Osteocyte (in vitro differentiated cells): ENCODE measurements around the gene HSPA2. TPM values are rescaled to one million over a fixed set of nuclear protein-coding genes. Genes with fewer than 3 reads are reported as not detected.
"Not testable (repeated sequence)": the region's sequence is repeated elsewhere in the genome, so short reads cannot be mapped to it uniquely, and the experiment has no call there.

ENCODE experiments used
- DNase-seq: peaks from one replicate; pipeline ENCODE4 v3.0.0; 2021; ENCODE audit warnings: mixed read lengths; ENCODE audit not compliant: unreplicated experiment; ENCODE audit errors: extremely low spot score
- H3K27ac Mint-ChIP-seq: one replicate; pipeline ENCODE4 v1.8.0; 2021; ENCODE audit warnings: mild to moderate bottlenecking, mixed read lengths; ENCODE audit not compliant: unreplicated experiment
- H3K27me3 Mint-ChIP-seq: one replicate; pipeline ENCODE4 v1.8.0; 2021; ENCODE audit warnings: mixed read lengths; ENCODE audit not compliant: unreplicated experiment
- H3K36me3 Mint-ChIP-seq: one replicate; pipeline ENCODE4 v1.8.0; 2021; ENCODE audit warnings: mixed read lengths; ENCODE audit not compliant: unreplicated experiment
- H3K4me1 Mint-ChIP-seq: one replicate; pipeline ENCODE4 v1.8.0; 2021; ENCODE audit warnings: mixed read lengths; ENCODE audit not compliant: unreplicated experiment
- H3K4me3 Mint-ChIP-seq: one replicate; pipeline ENCODE4 v1.8.0; 2021; ENCODE audit warnings: mild to moderate bottlenecking, moderate library complexity, mixed read lengths; ENCODE audit not compliant: unreplicated experiment
- H3K9me3 Mint-ChIP-seq: one replicate; pipeline ENCODE4 v1.8.0; 2021; ENCODE audit warnings: mixed read lengths; ENCODE audit not compliant: unreplicated experiment
- total RNA-seq: library from RNA; stranded (reverse); gene quantifications from 2 replicates; pipeline ENCODE4 v1.2.1, GENCODE V29; 2021
- TF ChIP-seq, protein P1 (sequence below): fragments of 200-600 bp; sonication (generic); IDR thresholded peaks from 2 replicates; pipeline ENCODE4 v1.5.0; 2021; ENCODE audit warnings: antibody characterized with exemption, mild to moderate bottlenecking, moderate library complexity

HSPA2 gene
- total RNA-seq, 1 donor from 2014 or later, result 2.1 TPM

DNA sequence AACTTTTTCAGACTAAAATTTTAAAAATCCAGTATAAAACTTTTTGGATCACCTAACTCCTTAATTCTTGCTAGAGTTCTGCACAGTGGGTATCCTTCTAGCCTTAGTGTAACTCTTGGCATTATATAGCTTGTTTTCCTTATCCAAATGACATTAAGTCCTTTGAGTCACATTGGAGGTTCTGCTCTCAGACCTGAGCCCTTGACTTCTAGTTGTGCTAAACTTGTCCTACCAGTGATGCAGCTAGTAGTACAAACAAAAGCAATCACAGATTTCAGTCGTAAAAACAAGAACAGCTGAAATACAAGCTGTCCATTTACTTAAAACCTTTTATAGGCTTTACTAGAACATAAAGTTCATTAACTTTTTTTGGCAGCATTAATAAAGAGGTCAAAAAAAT lies 25.5 kb upstream of the HSPA2 start:
- TF ChIP-seq, protein P1, sequence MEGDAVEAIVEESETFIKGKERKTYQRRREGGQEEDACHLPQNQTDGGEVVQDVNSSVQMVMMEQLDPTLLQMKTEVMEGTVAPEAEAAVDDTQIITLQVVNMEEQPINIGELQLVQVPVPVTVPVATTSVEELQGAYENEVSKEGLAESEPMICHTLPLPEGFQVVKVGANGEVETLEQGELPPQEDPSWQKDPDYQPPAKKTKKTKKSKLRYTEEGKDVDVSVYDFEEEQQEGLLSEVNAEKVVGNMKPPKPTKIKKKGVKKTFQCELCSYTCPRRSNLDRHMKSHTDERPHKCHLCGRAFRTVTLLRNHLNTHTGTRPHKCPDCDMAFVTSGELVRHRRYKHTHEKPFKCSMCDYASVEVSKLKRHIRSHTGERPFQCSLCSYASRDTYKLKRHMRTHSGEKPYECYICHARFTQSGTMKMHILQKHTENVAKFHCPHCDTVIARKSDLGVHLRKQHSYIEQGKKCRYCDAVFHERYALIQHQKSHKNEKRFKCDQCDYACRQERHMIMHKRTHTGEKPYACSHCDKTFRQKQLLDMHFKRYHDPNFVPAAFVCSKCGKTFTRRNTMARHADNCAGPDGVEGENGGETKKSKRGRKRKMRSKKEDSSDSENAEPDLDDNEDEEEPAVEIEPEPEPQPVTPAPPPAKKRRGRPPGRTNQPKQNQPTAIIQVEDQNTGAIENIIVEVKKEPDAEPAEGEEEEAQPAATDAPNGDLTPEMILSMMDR, result no peak
- DNase-seq, result no peak
- Mint-ChIP-seq H3K27me3 (no peaks in the 10 kb centered on the region), H3K4me3 (no peak overlapping the region), H3K36me3 (no peaks in the 10 kb centered on the region), H3K27ac (no peak overlapping the region), H3K9me3 (no peaks in the 10 kb centered on the region), H3K4me1 (peaks cover 46% of the 10 kb centered on the region)

DNA sequence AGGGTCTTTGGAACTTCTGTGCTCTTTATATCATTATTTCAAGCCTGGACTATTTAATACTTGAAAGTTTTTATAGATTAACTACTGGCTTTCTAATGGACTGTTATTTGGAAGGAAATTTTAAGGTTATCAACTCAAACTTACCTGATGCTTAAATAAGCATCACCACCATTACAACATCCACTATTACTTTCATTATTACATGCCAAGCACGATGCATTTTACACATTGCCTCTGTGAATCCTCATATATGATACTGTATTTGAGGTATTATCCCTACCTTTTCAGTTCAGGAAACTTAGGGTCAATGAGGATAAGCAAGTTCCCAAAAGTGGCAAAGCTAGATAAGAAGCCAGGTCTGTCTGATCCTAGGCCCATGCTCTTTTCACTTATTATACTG lies 23.6 kb upstream of the HSPA2 start:
- no peak overlapping the region for H3K4me3 Mint-ChIP-seq
- no peaks in the 10 kb centered on the region for H3K27me3 Mint-ChIP-seq
- peaks cover 2% of the 10 kb centered on the region for H3K36me3 Mint-ChIP-seq
- TF ChIP-seq, protein P1, result no peak
- peaks cover 38% of the 10 kb centered on the region for H3K4me1 Mint-ChIP-seq
- no peak overlapping the region for H3K27ac Mint-ChIP-seq
- H3K9me3 Mint-ChIP-seq, result no peaks in the 10 kb centered on the region
- no peak for DNase-seq

DNA sequence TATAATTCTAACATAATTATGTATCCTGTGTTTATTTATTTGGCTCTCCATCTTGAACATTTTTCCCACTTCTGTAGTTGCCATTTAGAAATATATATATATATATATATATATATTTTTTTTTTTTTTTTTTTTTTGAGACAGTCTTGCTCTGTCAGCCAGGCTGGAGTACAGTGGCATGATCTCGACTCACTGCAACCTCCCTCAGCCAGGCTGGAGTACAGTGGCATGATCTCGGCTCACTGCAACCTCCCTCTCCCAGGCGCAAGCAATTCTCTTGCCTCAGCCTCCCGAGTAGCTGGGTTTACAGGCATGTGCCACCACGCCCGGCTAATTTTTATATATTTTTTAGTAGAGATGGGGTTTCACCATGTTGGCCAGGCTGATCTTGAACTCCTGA lies 22.9 kb upstream of the HSPA2 start:
- H3K36me3 Mint-ChIP-seq, H3K9me3 Mint-ChIP-seq, DNase-seq, H3K4me3 Mint-ChIP-seq, H3K27ac Mint-ChIP-seq, H3K27me3 Mint-ChIP-seq: not testable (repeated sequence)
- peaks cover 34% of the 10 kb centered on the region for H3K4me1 Mint-ChIP-seq

DNA sequence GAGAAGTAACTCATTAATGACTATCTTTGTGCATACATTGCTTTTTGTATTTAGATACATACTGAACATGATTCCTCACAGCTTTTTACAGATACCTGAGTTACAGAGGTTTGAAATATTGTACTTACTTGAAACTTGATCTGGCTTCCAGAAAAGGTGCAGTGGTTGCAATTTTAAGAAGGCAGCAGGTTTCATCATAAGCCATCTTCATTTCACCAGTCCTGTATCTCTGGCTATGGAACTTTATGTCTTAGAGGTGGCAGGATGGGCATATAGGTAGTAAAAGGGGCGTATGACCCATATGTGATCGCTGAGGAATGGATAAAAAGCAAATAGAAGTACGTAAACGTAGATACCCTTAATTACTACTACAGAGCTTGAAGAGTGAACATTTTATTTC lies 22.3 kb upstream of the HSPA2 start:
- peaks cover 2% of the 10 kb centered on the region for H3K36me3 Mint-ChIP-seq
- TF ChIP-seq, protein P1, result no peak
- H3K4me1 Mint-ChIP-seq, result peaks cover 31% of the 10 kb centered on the region
- no peaks in the 10 kb centered on the region for H3K9me3 Mint-ChIP-seq
- no peak overlapping the region for H3K4me3 Mint-ChIP-seq
- H3K27me3 Mint-ChIP-seq, result no peaks in the 10 kb centered on the region
- no peak for DNase-seq
- peak overlapping the region; percentile 44 for H3K27ac Mint-ChIP-seq

DNA sequence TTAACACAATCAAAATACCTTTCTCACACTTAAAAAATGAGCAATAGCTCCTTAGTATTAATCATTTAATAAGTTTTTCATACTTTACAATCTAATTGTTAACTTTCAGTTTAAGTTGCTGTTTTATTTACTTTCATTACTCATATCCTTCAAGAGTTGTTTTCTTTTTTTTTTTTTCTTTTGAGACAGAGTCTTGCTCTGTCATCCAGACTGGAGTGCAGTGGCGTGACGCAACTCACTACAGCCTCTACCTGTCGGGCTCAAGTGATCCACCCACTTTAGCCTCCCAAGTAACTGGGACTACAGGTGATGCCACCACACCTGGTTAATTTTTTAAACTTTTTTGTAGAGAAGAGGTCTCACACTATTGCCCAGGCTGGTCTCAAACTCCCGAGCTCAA lies 19.8 kb upstream of the HSPA2 start:
- Mint-ChIP-seq H3K27me3 (no peaks in the 10 kb centered on the region), H3K4me1 (peaks cover 19% of the 10 kb centered on the region), H3K27ac (peak overlapping the region; percentile 35), H3K9me3 (no peaks in the 10 kb centered on the region), H3K36me3 (peaks cover 7% of the 10 kb centered on the region), H3K4me3 (no peak overlapping the region)
- DNase-seq, result no peak
- TF ChIP-seq, protein P1, result no peak
